Urothelium cell line (cell line): ENCODE results near the gene ZNF568.
A peak's percentile ranks its signal among the peaks of the same experiment; 100 is the strongest.

Source experiments
- DNase-seq: peaks from one replicate; pipeline ENCODE4 v3.0.0; 2011; ENCODE audit warnings: low spot score, mixed read lengths
- FAIRE-seq: peaks from 2 replicates; lab custom pipeline; 2011; peaks lifted over from hg19 to GRCh38; lab: Jason Lieb, UNC

Gene ZNF568

DNA sequence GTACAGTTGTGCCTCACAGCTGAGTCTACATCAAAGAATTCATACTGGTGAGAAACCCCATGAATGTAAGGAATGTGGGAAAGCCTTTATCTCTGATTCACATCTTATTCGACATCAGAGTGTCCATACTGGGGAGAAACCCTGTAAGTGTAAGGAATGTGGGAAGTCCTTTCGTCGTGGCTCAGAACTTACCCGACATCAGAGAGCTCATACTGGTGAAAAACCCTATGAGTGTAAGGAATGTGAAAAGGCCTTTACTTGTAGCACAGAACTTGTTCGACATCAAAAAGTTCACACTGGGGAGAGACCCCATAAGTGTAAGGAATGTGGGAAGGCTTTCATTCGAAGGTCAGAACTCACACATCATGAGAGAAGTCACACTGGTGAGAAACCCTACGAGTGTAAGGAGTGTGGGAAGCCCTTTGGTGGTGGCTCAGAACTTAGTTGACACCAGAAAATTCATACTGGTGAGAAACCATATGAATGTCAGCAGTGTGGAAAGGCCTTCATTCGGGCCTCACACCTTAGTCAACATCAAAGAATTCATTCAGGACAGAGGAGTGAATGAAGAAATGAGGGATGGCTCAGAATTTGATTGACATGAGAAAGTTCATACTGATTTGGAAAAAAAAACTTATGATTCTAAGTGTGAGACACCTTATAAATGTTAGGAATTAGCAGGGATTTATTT, 81.2 kb downstream of the ZNF568 start:
- no peak for FAIRE-seq

DNA sequence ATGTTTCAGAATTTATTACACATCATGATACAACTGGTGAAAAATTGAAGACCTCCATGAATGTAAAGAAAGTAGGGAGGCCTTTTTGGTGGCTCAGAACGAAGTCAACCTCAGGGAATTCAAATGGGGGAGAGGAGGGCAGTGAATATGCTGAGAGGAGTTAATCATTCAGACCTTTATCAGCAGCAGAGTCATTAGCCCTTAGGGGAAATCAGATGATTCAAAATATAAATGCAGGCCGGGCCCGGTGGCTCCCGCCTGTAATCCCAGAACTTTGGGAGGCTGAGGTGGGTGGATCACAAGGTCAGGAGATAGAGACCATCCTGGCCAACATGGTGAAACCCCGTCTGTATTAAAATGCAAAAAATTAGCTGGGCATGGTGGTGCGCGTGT, 81.7 kb downstream of the ZNF568 start:
- DNase-seq = no peak
- no peak for FAIRE-seq

More for the DNA sequence above, 81.2 kb downstream of the ZNF568 start:
- DNase-seq = no peak

- FAIRE-seq (no peak), DNase-seq (no peak)
These were observed 83.2 kb downstream of the ZNF568 start for GRCh38 chr19:36999313-36999712.

- DNase-seq = peak; percentile 18
- no peak for FAIRE-seq
These were observed 91.6 kb downstream of the ZNF568 start for GRCh38 chr19:37007587-37008220.

- FAIRE-seq (no peak), DNase-seq (no peak)
These were observed 93.7 kb downstream of the ZNF568 start for GRCh38 chr19:37009871-37010270.

DNA sequence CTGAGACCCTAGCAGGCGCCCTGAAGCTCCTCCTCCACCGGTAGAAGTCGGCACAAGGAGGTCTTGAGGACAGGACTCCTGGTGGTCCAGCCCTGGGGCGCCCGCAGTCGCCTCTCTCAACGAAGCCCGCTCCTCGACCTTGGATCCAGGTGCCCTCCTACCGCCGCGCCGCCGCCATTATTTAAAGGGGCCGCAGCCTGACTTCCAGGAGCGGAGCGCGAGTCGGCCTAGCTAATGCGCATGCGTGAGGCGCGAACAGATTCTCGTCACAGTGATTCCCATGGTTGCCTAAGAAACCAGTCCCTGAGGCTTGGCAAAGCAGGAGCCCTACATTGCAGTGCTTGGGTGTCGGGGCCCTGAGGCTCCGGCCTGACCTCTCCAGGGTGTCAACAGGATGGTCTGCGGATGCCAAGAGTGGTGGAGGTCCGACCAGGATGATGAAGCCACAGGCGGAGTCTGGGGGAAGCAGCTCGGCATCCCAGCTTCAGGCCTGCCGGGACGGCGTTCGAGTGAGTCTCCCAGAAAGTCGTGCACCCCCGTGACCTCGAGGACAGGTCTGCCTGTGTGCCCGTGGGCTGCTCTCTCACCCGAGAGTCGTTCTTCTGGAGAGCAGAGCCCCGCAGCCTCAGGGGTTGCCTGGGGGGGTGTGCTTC, 96.1 kb downstream of the ZNF568 start:
- no peak for DNase-seq
- no peak for FAIRE-seq

GRCh38 chr19:37014456-37014855, 98.3 kb downstream of the ZNF568 start:
- no peak for DNase-seq
- no peak for FAIRE-seq

DNA sequence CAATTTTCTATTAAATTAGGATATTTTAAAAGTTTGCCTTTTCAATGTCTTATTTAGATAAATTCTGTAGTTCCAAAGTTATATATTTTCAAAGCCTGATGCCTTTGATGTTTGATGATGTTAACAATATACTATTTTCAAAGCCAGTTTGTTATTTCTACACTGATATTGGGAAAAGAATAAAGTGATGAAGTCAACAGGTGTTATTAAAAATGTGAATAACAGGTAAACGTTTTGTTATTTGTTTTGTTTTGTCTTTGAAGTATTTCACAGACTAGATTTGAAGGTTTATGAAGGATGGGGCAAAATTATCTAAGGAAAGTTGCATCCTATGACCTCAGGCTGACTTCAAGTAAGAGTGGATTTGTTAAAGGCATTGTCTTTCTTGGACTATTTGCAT, 129.0 kb downstream of the ZNF568 start:
- FAIRE-seq (no peak), DNase-seq (no peak)
